SK-N-SH treated with all-trans-retinoic acid at 6 μM for 48 hours (cell line): ENCODE measurements around the gene RGCC.

ENCODE experiments used
- ATAC-seq: fragments of 200-7000 bp; cut with Tn5 transposase; 3 replicates; pipeline ENCODE4 v1.9.1; 2020; ENCODE audit warnings: mild to moderate bottlenecking, moderate library complexity
- ARNTL ChIP-seq: fragments of 450-650 bp; formaldehyde crosslinking; IDR thresholded peaks from 2 replicates; pipeline ENCODE4 v1.5.0; 2020; ENCODE audit warnings: low read depth, mild to moderate bottlenecking, moderate library complexity, borderline replicate concordance
- BACH2 ChIP-seq: fragments of 250-450 bp; sonication (Bioruptor Pico); IDR thresholded peaks from 2 replicates; pipeline ENCODE4 v1.9.0; 2021; ENCODE audit warnings: mild to moderate bottlenecking, borderline replicate concordance
- CREB5 ChIP-seq: fragments of 250-450 bp; sonication (Bioruptor Pico); IDR thresholded peaks from 2 replicates; pipeline ENCODE4 v1.5.1; 2020; ENCODE audit warnings: low read depth, mild to moderate bottlenecking, moderate library complexity
- CSDC2 ChIP-seq: fragments of 250-450 bp; sonication (Bioruptor Pico); IDR thresholded peaks from 2 replicates; pipeline ENCODE4 v1.5.0; 2020; ENCODE audit warnings: mild to moderate bottlenecking, moderate library complexity
- CSRNP3 ChIP-seq: fragments of 250-450 bp; sonication (Bioruptor Pico); IDR thresholded peaks from 2 replicates; pipeline ENCODE4 v1.5.1; 2021; ENCODE audit warnings: mild to moderate bottlenecking, moderate library complexity
- GLIS3 ChIP-seq: fragments of 250-450 bp; sonication (Bioruptor Pico); IDR thresholded peaks from 2 replicates; pipeline ENCODE4 v1.5.0; 2020; ENCODE audit warnings: mild to moderate bottlenecking, moderate library complexity
- OSR1 ChIP-seq: fragments of 250-450 bp; sonication (Bioruptor Pico); IDR thresholded peaks from 2 replicates; pipeline ENCODE4 v1.8.0; 2022; ENCODE audit warnings: moderate library complexity, mild to moderate bottlenecking, inconsistent platforms
- PATZ1 ChIP-seq: fragments of 250-450 bp; sonication (Bioruptor Pico); IDR thresholded peaks from 2 replicates; pipeline ENCODE4 v1.8.0; 2020; ENCODE audit warnings: mild to moderate bottlenecking, moderate library complexity, borderline replicate concordance
- POU6F1 ChIP-seq: fragments of 250-450 bp; sonication (Bioruptor Pico); IDR thresholded peaks from 2 replicates; pipeline ENCODE4 v1.8.0; 2021; ENCODE audit warnings: low read depth, mild to moderate bottlenecking, moderate library complexity, borderline replicate concordance
- PPARA ChIP-seq: fragments of 250-450 bp; sonication (Bioruptor Pico); IDR thresholded peaks from 2 replicates; pipeline ENCODE4 v1.5.0; 2020; ENCODE audit warnings: mild to moderate bottlenecking, borderline replicate concordance
- SNAI2 ChIP-seq: fragments of 250-450 bp; sonication (Bioruptor Pico); IDR thresholded peaks from 2 replicates; pipeline ENCODE4 v1.5.0; 2020; ENCODE audit warnings: mild to moderate bottlenecking, moderate library complexity
- TCF4 ChIP-seq: fragments of 250-450 bp; sonication (Bioruptor Pico); IDR thresholded peaks from 2 replicates; pipeline ENCODE4 v1.8.0; 2021; ENCODE audit warnings: mild to moderate bottlenecking, moderate library complexity, borderline replicate concordance
- TOX ChIP-seq: fragments of 250-450 bp; sonication (Bioruptor Pico); IDR thresholded peaks from 2 replicates; pipeline ENCODE4 v1.8.0; 2021; ENCODE audit warnings: mild to moderate bottlenecking, moderate library complexity, borderline replicate concordance
- TSHZ2 ChIP-seq: fragments of 250-450 bp; sonication (Bioruptor Pico); IDR thresholded peaks from 2 replicates; pipeline ENCODE4 v1.5.0; 2020; ENCODE audit warnings: mild to moderate bottlenecking, moderate library complexity
- ZC3H10 ChIP-seq: fragments of 250-450 bp; sonication (Bioruptor Pico); IDR thresholded peaks from 2 replicates; pipeline ENCODE4 v1.5.1; 2021; ENCODE audit warnings: mild to moderate bottlenecking, moderate library complexity
- ZFP3 ChIP-seq: fragments of 250-450 bp; sonication (Bioruptor Pico); IDR thresholded peaks from 2 replicates; pipeline ENCODE4 v1.5.0; 2020; ENCODE audit warnings: mild to moderate bottlenecking, moderate library complexity
- ZFP30 ChIP-seq: fragments of 450-650 bp; formaldehyde crosslinking; IDR thresholded peaks from 2 replicates; pipeline ENCODE4 v1.5.0; 2022; ENCODE audit warnings: mild to moderate bottlenecking, moderate library complexity
- ZNF565 ChIP-seq: fragments of 450-650 bp; formaldehyde crosslinking; conservative IDR thresholded peaks from 2 replicates; pipeline ENCODE4 v1.5.0; 2020; ENCODE audit warnings: low read depth, mild to moderate bottlenecking, moderate library complexity
- ZNF70 ChIP-seq: fragments of 450-650 bp; formaldehyde crosslinking; IDR thresholded peaks from 2 replicates; pipeline ENCODE4 v1.5.0; 2020; ENCODE audit warnings: mild to moderate bottlenecking, moderate library complexity

The RGCC gene

GRCh38 chr13:41418027-41418426 lies 39.3 kb upstream of the RGCC start:
- TF ChIP-seq ARNTL (CRISPR knock-in tag) (no peak), POU6F1 (no peak), TSHZ2 (CRISPR knock-in tag) (no peak), TCF4 (CRISPR knock-in tag) (no peak), ZFP30 (CRISPR knock-in tag) (no peak), BACH2 (CRISPR knock-in tag) (no peak), ZNF70 (no peak), ZNF565 (CRISPR knock-in tag) (no peak), CSDC2 (CRISPR knock-in tag) (no peak), SNAI2 (CRISPR knock-in tag) (no peak), PPARA (CRISPR knock-in tag) (no peak), ZC3H10 (CRISPR knock-in tag) (no peak), GLIS3 (no peak), ZFP3 (CRISPR knock-in tag) (no peak), OSR1 (CRISPR knock-in tag) (no peak), PATZ1 (CRISPR knock-in tag) (no peak)
- no peak for ATAC-seq

- TF ChIP-seq ZFP3 (CRISPR knock-in tag) (no peak), POU6F1 (no peak), ZNF565 (CRISPR knock-in tag) (no peak), CREB5 (no peak), ZC3H10 (CRISPR knock-in tag) (no peak), OSR1 (CRISPR knock-in tag) (no peak), TOX (no peak), ARNTL (CRISPR knock-in tag) (no peak), CSRNP3 (CRISPR knock-in tag) (no peak), PATZ1 (CRISPR knock-in tag) (no peak)
- no peak for ATAC-seq
These were observed 38.6 kb upstream of the RGCC start for GRCh38 chr13:41418731-41419130.
